SU-DHL-6 (cell line): Measurements from ENCODE around the gene CDKAL1.

Experiments
- H2AFZ ChIP-seq: fragments of 200-600 bp; sonication (generic); 2 replicates; pipeline ENCODE4 v1.6.1; 2014; ENCODE audit warnings: low read depth, mild to moderate bottlenecking, moderate library complexity, mixed read lengths, antibody characterized with exemption, low read length; ENCODE audit not compliant: severe bottlenecking
- H3F3A ChIP-seq: fragments of 200-600 bp; shearing (Covaris generic); 2 replicates; pipeline ENCODE4 v1.6.0; 2016; ENCODE audit warnings: antibody characterized with exemption, mild to moderate bottlenecking; ENCODE audit not compliant: insufficient read depth
- H3K27ac ChIP-seq: fragments of 200-600 bp; sonication (generic); 2 replicates; pipeline ENCODE4 v1.5.1; 2016; ENCODE audit warnings: low read depth, mild to moderate bottlenecking, low read length, moderate library complexity, mixed read lengths
- H3K27me3 ChIP-seq: fragments of 200-600 bp; sonication (generic), shearing (Covaris generic); 2 replicates; pipeline ENCODE4 v1.6.0; 2014; ENCODE audit warnings: mild to moderate bottlenecking, low read length
- H3K36me3 ChIP-seq: fragments of 200-600 bp; sonication (generic); 2 replicates; pipeline ENCODE4 v1.6.1; 2014; ENCODE audit warnings: mild to moderate bottlenecking, low read length, mixed read lengths
- H3K4me2 ChIP-seq: fragments of 300-600, 200-600 bp; shearing (Covaris generic), sonication (generic); 2 replicates; pipeline ENCODE4 v1.6.0; 2014; ENCODE audit warnings: low read length, low read depth, mild to moderate bottlenecking; ENCODE audit not compliant: poor library complexity, severe bottlenecking
- H3K4me3 ChIP-seq: fragments of 200-600 bp; sonication (generic); 2 replicates; pipeline ENCODE4 v1.5.1; 2014; ENCODE audit warnings: antibody characterized with exemption, low read length, mild to moderate bottlenecking, mixed read lengths; ENCODE audit not compliant: insufficient read depth, poor library complexity, severe bottlenecking
- H3K79me2 ChIP-seq: fragments of 200-600 bp; sonication (generic); 2 replicates; pipeline ENCODE4 v1.6.1; 2014; ENCODE audit warnings: mild to moderate bottlenecking, low read length, moderate library complexity; ENCODE audit not compliant: insufficient read depth
- H3K9ac ChIP-seq: fragments of 200-600 bp; sonication (generic); 2 replicates; pipeline ENCODE4 v1.7.0; 2014; ENCODE audit warnings: mild to moderate bottlenecking, low read length
- H3K9me2 ChIP-seq: fragments of 200-600 bp; sonication (generic); replicated peaks from 2 replicates; pipeline ENCODE4 v1.6.1; 2014; ENCODE audit warnings: low read length; ENCODE audit not compliant: insufficient read depth
- H3K9me3 ChIP-seq: fragments of 200-600 bp; sonication (generic); 2 replicates; pipeline ENCODE4 v1.6.1; 2014; ENCODE audit warnings: low read length, mixed read lengths; ENCODE audit not compliant: insufficient read depth
- H4K20me1 ChIP-seq: fragments of 200-600 bp; sonication (generic); 2 replicates; pipeline ENCODE4 v1.6.1; 2014; ENCODE audit warnings: low read depth, mild to moderate bottlenecking, antibody characterized with exemption, low read length, moderate library complexity, mixed read lengths
- CTCF ChIP-seq: fragments of 200-600 bp; sonication (generic); IDR thresholded peaks from one replicate; pipeline ENCODE4 v1.5.1; 2017; ENCODE audit warnings: antibody characterized with exemption, mild to moderate bottlenecking, low read length, moderate library complexity; ENCODE audit not compliant: insufficient read depth, poor library complexity, severe bottlenecking
- EZH2phosphoT487 ChIP-seq: fragments of 200-600 bp; sonication (generic), shearing (Covaris generic); conservative IDR thresholded peaks from 2 replicates; pipeline ENCODE4 v1.6.1; 2018; ENCODE audit warnings: mild to moderate bottlenecking, antibody characterized with exemption, low read length, moderate library complexity, mixed read lengths

The CDKAL1 gene

GRCh38 chr6:21103626-21104224, 569.5 kb downstream of the CDKAL1 start:
- H3K9ac ChIP-seq, result no peak overlapping the region
- no peak overlapping the region for H3K4me3 ChIP-seq
- H3F3A ChIP-seq, result no peaks in the 10 kb centered on the region
- H3K9me2 ChIP-seq, result no peaks in the 10 kb centered on the region
- no peaks in the 10 kb centered on the region for H3K36me3 ChIP-seq
- H3K27ac ChIP-seq, result no peak overlapping the region
- no peak overlapping the region for H2AFZ ChIP-seq
- TF ChIP-seq CTCF, result no peak
- no peak for TF ChIP-seq EZH2phosphoT487
- no peaks in the 10 kb centered on the region for H3K27me3 ChIP-seq
- no peaks in the 10 kb centered on the region for H4K20me1 ChIP-seq
- no peaks in the 10 kb centered on the region for H3K9me3 ChIP-seq
- no peak overlapping the region for H3K4me2 ChIP-seq
- no peaks in the 10 kb centered on the region for H3K79me2 ChIP-seq

GRCh38 chr6:21104288-21104687, 570.0 kb downstream of the CDKAL1 start:
- H3K36me3 ChIP-seq, result no peaks in the 10 kb centered on the region
- H3F3A ChIP-seq, result no peaks in the 10 kb centered on the region
- no peaks in the 10 kb centered on the region for H4K20me1 ChIP-seq
- no peak overlapping the region for H3K4me2 ChIP-seq
- no peaks in the 10 kb centered on the region for H3K27me3 ChIP-seq
- H3K9ac ChIP-seq, result no peak overlapping the region
- H3K27ac ChIP-seq, result no peak overlapping the region
- H3K79me2 ChIP-seq, result no peaks in the 10 kb centered on the region
- H3K9me3 ChIP-seq, result no peaks in the 10 kb centered on the region
- no peak overlapping the region for H3K4me3 ChIP-seq
- H2AFZ ChIP-seq, result no peak overlapping the region
- H3K9me2 ChIP-seq, result no peaks in the 10 kb centered on the region
- no peak for TF ChIP-seq CTCF
- TF ChIP-seq EZH2phosphoT487, result no peak

- TF ChIP-seq EZH2phosphoT487 (no peak), CTCF (no peak)
- Histone ChIP-seq H3K79me2 (no peaks in the 10 kb centered on the region), H3K9ac (no peak overlapping the region), H3K9me2 (no peaks in the 10 kb centered on the region), H3K27ac (no peak overlapping the region), H3K36me3 (no peaks in the 10 kb centered on the region), H3K4me3 (no peak overlapping the region), H3K9me3 (no peaks in the 10 kb centered on the region), H3K4me2 (no peak overlapping the region), H3K27me3 (no peaks in the 10 kb centered on the region), H4K20me1 (no peaks in the 10 kb centered on the region), H3F3A (peaks cover 7% of the 10 kb centered on the region; the same call in 1 of the 2 replicates), H2AFZ (no peak overlapping the region)
Measured at GRCh38 chr6:21107796-21108195, 573.5 kb downstream of the CDKAL1 start.
